GM18502 (cell line): ENCODE data around the gene CDH23.

Source experiments
- ATAC-seq: cut with Tn5 transposase; IDR thresholded peaks from one replicate; pipeline ENCODE4 v1.9.1; 2021; ENCODE audit warnings: mild to moderate bottlenecking; ENCODE audit not compliant: unreplicated experiment, poor library complexity

CDH23 gene

GRCh38 chr10:71641986-71642385, 245.3 kb downstream of the CDH23 start:
- no peak for ATAC-seq

- ATAC-seq, result no peak
These were observed 247.2 kb downstream of the CDH23 start for GRCh38 chr10:71643904-71644303.

GRCh38 chr10:71644307-71645180, 247.8 kb downstream of the CDH23 start:
- ATAC-seq, result no peak

- no peak for ATAC-seq
These were observed 248.5 kb downstream of the CDH23 start for GRCh38 chr10:71645185-71645584.

- no peak for ATAC-seq
These were observed 249.3 kb downstream of the CDH23 start for GRCh38 chr10:71646037-71646436.

GRCh38 chr10:71646592-71647292, 250.0 kb downstream of the CDH23 start:
- ATAC-seq, result no peak

GRCh38 chr10:71647526-71648253, 251.0 kb downstream of the CDH23 start:
- no peak for ATAC-seq

- no peak for ATAC-seq
These were observed 251.7 kb downstream of the CDH23 start for GRCh38 chr10:71648254-71648932.

- ATAC-seq, result no peak
These were observed 252.2 kb downstream of the CDH23 start for GRCh38 chr10:71648933-71649320.

GRCh38 chr10:71649631-71650030, 252.9 kb downstream of the CDH23 start:
- ATAC-seq, result no peak

- ATAC-seq, result no peak
These were observed 253.7 kb downstream of the CDH23 start for GRCh38 chr10:71650397-71650796.

GRCh38 chr10:71651428-71651827, 254.7 kb downstream of the CDH23 start:
- no peak for ATAC-seq

GRCh38 chr10:71651928-71652327, 255.2 kb downstream of the CDH23 start:
- no peak for ATAC-seq

- no peak for ATAC-seq
These were observed 256.3 kb downstream of the CDH23 start for GRCh38 chr10:71653044-71653443.

- ATAC-seq, result no peak
These were observed 259.5 kb downstream of the CDH23 start for GRCh38 chr10:71656220-71656619.

GRCh38 chr10:71657604-71658466, 261.1 kb downstream of the CDH23 start:
- no peak for ATAC-seq

GRCh38 chr10:71658467-71658745, 261.7 kb downstream of the CDH23 start:
- ATAC-seq, result no peak

GRCh38 chr10:71659111-71659634, 262.5 kb downstream of the CDH23 start:
- ATAC-seq, result no peak

GRCh38 chr10:71659737-71660136, 263.0 kb downstream of the CDH23 start:
- ATAC-seq, result no peak

GRCh38 chr10:71660313-71660712, 263.6 kb downstream of the CDH23 start:
- no peak for ATAC-seq
